ENCODE results near the gene DDX1.

The DDX1 gene

GRCh38 chr2:15595936-15596335, 4.3 kb downstream of the DDX1 start:
- no peak for DNase-seq (ENCODE audit: low read depth)
- H3K4me3 ChIP-seq (ENCODE audit: low read length), result no peak overlapping the region
- no peak for TF ChIP-seq CTCF (IDR thresholded peaks at IDR 0.05; ENCODE audit: insufficient read depth, low read depth, low read length, missing control alignments)

- H3K4me3 ChIP-seq (ENCODE audit: low read length), result no peak overlapping the region
- no peak for TF ChIP-seq CTCF (IDR thresholded peaks at IDR 0.05; ENCODE audit: insufficient read depth, low read depth, low read length, missing control alignments)
Measured at GRCh38 chr2:15596350-15596749, 4.7 kb downstream of the DDX1 start.

GRCh38 chr2:15596968-15597367, 5.3 kb downstream of the DDX1 start:
- H3K4me3 ChIP-seq (ENCODE audit: low read length), result no peak overlapping the region
- no peak for TF ChIP-seq CTCF (IDR thresholded peaks at IDR 0.05; ENCODE audit: insufficient read depth, low read depth, low read length, missing control alignments)
- DNase-seq (ENCODE audit: low read depth), result no peak

More at GRCh38 chr2:15596350-15596749, 4.7 kb downstream of the DDX1 start:
- DNase-seq (ENCODE audit: low read depth), result no peak

DNA sequence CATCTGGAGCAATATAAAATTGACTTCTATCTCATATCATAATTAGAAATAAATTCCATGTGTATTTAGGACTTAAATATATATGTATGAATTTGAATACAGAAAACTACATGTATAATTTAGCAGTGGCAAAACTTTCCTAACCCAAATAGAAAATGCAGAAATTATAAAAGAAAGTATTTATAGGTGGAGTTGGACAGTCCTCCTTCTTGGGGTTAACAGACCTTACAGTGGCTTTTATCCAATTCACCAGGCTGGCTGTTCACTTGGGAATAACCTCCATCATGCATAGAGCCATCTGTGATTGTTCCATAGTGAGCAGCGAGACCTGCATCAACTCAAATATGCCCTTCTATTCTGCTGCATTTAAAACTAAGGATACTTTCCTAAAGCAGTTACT, 8.3 kb downstream of the DDX1 start:
- H3K4me3 ChIP-seq (ENCODE audit: low read length), result no peak overlapping the region
- no peak for DNase-seq (ENCODE audit: low read depth)
- TF ChIP-seq CTCF (IDR thresholded peaks at IDR 0.05; ENCODE audit: insufficient read depth, low read depth, low read length, missing control alignments), result no peak

DNA sequence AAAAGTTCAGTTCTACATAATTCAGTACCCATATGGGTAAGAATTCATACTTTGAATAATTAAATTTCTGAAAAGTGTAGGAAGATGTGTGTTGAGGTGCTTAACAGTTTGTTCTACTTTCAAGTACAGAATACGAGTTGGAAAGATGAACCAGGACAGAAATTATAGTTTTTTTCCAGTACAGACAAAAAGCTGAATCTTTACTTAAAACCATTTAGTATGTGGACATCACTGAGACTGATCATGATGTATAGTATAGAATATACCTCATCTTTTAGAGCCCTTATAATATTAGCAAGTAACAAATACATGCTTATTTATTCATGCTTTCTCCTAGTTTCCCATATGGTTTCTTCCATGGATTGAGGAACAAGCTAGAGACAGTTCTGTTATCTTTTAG, 10.0 kb downstream of the DDX1 start:
- DNase-seq (ENCODE audit: low read depth), result no peak
- no peak overlapping the region for H3K4me3 ChIP-seq (ENCODE audit: low read length)
- TF ChIP-seq CTCF (IDR thresholded peaks at IDR 0.05; ENCODE audit: insufficient read depth, low read depth, low read length, missing control alignments), result no peak

DNA sequence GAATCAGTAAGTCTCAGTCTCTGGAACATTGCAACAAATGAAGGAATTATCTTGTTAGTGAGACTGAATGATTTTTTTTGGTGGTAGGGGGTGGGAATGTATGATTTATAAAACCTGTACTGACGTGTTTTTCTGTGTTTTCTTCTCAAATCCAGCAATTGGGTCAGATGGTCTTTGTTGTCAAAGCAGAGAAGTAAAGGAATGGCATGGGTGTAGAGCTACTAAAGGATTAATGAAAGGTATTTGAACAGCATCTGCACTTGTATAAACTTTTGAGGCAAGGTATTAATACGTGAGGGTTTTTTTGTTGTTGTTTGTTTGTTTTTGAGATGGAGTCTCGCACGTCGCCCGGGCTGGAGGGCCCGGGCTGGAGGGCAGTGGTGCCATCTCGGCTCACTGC, 10.7 kb downstream of the DDX1 start:
- H3K4me3 ChIP-seq (ENCODE audit: low read length), result no peak overlapping the region
- TF ChIP-seq CTCF (IDR thresholded peaks at IDR 0.05; ENCODE audit: insufficient read depth, low read depth, low read length, missing control alignments), result no peak
- DNase-seq (ENCODE audit: low read depth), result no peak

DNA sequence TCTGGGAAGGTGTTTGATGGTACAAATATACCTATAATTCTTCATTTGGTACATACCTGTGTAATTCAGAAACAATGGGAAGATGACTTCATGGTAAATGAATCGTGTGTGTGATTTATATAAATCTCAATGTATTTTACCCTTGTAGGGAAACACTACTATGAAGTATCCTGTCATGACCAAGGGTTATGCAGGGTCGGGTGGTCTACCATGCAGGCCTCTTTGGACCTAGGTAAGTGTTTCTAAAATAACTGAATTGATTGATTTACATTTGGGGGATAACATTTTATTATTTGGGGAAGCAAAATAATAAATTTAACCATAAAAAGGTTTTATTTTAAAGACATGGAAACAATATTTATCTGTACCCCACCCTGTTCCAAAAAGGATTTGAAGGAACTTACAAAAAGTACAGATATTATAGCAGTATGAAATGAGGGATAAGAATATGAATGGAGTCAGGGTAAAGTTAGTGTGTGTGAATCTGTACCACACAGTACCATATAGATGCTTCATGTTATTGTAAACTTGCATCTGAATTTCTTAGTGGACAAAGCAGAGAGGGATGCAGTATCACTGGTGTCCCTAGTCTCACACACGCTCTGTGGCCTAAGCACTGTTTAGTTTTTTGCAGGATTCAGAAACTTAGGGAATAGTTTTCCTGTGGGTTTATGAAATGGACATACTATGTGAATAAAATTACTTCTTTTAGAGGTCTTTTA, 11.5 kb downstream of the DDX1 start:
- H3K4me3 ChIP-seq (ENCODE audit: low read length), result no peak overlapping the region
- DNase-seq (ENCODE audit: low read depth), result no peak
- TF ChIP-seq CTCF (IDR thresholded peaks at IDR 0.05; ENCODE audit: insufficient read depth, low read depth, low read length, missing control alignments), result no peak

All from epithelial cell of esophagus (primary cell).